ENCODE results near the gene ANK3.

DNA sequence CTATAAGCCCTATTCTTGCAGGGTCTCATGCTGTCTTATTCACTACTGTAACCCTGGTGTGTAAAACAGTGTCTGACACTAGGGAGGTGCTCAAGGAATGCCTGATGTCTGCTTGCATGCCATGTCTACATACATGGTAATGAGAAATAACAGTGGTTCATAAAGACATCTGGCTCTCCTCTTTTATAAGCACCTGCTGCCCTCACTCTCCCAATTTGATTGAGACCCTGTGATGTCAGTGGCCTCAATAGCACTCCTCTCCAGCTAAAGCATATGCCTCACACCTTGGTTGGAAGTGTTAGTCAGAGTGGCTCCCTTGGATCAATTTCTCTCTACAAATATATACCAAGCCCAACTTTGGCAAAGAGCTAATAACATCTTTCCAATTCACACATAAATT lies 30.6 kb downstream of the ANK3 start:
- TF ChIP-seq JUN (IDR thresholded peaks at IDR 0.05; ENCODE audit: borderline replicate concordance, insufficient read depth, insufficient read length, low read depth) = no peak
- no peak for TF ChIP-seq CTCF (IDR thresholded peaks at IDR 0.05; ENCODE audit: extremely low read depth in 1 of 2, insufficient read depth in 1 of 2, low read depth in 1 of 2, low read length in 2 of 2)
- no peak for TF ChIP-seq POLR2AphosphoS5 (IDR thresholded peaks at IDR 0.05; ENCODE audit: insufficient read depth, low read depth, low read length)
